GM18505 (cell line): Measurements from ENCODE around the gene FOXK1.
"Not testable (repeated sequence)": the region's sequence is repeated elsewhere in the genome, so short reads cannot be mapped to it uniquely, and the experiment has no call there.

Experiments
- ATAC-seq: cut with Tn5 transposase; IDR thresholded peaks from one replicate; pipeline ENCODE4 v1.9.1; 2021; ENCODE audit not compliant: unreplicated experiment
- POLR2A ChIP-seq: IDR thresholded peaks from 4 replicates; pipeline ENCODE4 v1.6.1; 2011; ENCODE audit warnings: borderline replicate concordance; ENCODE audit not compliant: insufficient read depth, insufficient read length; ENCODE audit errors: extremely low read depth

The FOXK1 gene

GRCh38 chr7:4792537-4793126, 110.5 kb downstream of the FOXK1 start:
- ATAC-seq = peak; percentile 19
- TF ChIP-seq POLR2A = no peak

- ATAC-seq = not testable (repeated sequence)
Observed at GRCh38 chr7:4793385-4793993, 111.4 kb downstream of the FOXK1 start.

GRCh38 chr7:4794171-4794570, 112.1 kb downstream of the FOXK1 start:
- not testable (repeated sequence) for ATAC-seq

DNA sequence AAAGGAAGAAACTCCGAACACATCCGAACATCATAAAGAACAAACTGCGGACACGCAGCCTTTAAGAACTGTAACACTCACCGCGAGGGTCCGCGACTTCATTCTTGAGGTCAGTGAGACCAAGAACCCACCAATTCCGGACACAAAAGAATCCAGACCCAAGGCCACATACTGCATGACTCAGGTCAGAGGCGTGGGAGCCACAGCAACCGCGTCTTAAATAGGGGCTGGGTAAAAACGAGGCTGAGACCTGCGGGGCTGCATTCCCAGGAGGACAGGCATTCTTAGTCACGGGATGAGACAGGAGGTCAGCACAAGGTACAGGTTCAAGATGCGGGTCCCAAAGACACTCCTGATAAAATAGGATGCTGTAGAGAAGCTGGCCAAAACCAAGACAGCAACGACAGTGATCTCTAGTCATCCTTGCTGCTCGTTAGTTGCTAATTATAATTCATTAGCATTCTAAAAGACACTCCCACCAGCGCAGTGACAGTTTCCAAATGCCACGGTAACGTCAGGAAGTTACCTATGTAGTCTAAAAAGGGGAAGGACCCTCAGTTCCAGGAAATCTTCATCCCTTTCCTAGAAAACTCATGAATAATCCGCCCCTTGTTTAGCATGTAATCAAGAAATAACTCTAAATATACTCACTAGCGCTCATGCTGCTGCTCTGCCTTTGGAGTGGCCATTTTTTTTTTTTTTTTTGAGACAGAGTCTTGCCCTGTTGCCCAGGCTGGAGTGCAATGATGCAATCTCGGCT, 112.7 kb downstream of the FOXK1 start:
- TF ChIP-seq POLR2A = no peak
- ATAC-seq = no peak

- no peak for ATAC-seq
- TF ChIP-seq POLR2A = no peak
Observed at GRCh38 chr7:4796453-4796852, 114.4 kb downstream of the FOXK1 start.

- no peak for TF ChIP-seq POLR2A
- peak; percentile 68 for ATAC-seq
Observed at GRCh38 chr7:4797858-4798705, 116.0 kb downstream of the FOXK1 start.

DNA sequence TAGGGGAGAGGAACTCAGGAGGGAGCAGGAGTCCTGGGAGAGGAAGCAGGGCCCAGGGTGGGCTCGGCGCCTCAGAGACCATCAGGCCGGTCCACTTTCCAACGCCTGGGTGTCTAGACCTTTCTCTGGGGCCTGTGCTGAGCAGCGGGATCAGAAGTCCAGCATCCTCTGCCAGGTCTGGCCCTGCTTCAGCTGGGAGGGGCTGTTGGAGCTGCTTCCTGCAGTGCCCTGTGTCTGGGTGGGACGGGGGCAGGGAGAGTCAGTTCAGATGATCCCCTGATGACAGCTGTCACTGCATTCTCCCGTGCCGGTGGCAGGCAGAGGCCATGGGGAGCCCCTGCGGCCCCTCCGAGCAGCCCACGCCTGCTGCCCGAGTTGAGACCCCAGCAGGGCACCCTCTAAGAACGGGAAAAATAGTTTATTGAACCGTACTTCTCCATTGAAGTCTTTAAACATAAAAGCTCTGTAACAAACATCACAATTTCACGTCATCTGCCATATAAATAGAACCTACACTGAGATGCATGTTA, 116.7 kb downstream of the FOXK1 start:
- no peak for TF ChIP-seq POLR2A
- ATAC-seq = no peak

DNA sequence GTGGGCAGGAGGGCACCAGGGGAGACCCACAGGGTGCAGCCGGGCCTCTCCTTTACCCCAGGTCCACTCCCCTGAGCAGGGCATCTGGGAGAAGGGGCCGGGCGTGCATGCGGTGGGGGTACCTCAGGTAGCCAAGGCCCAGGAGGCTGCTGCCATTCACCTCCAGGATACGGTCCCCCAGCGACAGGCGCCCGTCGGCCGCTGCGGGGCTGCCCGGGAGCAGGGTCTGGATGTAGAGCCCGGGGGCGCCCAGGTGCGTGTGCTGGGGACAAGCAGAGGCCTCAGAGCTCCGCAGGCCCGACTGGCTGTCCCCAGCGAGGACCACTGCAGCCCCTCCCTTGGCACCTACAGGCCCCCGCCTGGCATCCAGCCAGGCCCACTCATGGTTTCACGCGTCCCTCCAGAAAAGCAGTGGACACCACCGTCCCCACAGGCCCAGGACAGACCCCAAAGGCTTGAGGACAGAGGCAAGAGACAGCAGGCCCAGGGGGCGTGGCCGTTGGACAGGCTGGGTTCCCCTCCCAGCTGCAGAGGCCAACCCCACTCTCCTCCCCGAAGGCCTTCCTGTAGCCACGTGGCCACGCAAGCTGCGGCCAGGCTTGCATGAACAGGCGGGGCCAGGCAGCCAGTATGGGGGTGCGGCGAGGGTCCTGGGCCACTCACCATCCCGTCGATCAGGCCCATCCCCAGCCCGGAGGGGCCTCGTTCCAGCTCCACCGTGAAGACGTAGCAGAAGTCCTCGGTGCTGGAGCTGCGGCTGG, 117.6 kb downstream of the FOXK1 start:
- no peak for ATAC-seq
- TF ChIP-seq POLR2A = no peak

- ATAC-seq = no peak
- no peak for TF ChIP-seq POLR2A
Observed at GRCh38 chr7:4800487-4800886, 118.4 kb downstream of the FOXK1 start.

DNA sequence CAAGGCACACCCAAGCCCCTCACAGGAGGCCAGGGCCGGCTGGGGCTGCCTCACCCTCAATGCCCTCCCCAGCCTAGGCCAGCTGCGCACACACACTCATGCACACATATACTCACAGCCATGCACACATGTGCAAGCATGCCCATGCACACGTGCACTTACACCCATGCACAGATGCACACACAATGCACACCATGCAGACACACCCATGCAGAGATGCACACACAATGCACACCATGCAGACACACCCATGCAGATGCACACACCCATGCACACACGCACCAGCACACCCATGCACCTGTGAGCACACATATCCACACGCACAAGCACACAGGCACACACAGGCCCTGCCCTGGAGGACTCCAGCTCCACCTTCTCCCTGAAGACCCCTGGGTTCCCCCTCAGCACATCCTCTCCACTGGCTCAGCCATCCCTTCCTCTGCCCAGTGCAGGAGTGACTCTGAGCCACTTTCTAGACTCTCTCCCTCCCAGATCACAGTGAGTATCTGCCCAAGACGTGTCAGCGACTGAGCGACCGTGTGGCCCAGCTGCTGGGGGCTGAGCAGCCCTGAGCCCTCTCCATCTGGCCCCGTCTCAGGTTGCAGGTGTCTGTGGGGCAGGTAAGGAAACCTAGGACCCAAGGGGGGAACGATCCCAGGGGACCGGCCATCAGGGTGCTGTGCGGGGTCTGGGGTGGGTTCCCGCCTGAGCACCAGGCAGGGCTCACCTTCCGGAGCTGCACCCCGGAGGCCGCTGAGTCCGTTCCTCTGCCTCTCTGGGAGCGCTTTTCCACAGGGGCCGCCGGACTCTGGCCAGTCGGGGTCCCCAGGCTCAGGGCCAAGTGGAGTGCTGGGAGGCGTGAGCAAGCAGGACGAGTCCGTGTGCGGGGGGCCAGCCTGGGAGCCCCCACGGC, 119.1 kb downstream of the FOXK1 start:
- no peak for ATAC-seq
- TF ChIP-seq POLR2A = no peak

DNA sequence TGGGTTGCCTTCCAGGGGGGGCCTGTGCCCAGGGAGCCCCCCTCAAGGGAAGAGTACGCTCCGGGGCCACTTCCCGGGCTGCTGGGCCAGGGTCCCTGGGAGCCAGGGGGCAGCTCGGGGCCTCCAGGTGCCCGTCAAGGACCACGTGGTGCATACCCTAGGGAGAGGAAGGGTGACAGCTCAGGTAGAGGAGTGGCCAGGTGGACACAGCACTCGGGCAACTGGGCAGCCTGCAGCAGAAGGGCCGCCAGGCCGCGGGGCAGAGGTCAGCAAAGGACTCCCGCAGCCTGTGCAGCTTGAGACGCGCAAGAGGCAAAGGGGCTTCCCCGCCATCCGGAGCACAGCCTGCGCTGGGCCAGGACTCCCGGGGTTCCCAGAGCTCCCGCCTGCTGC, 119.7 kb downstream of the FOXK1 start:
- TF ChIP-seq POLR2A = no peak
- ATAC-seq = no peak

DNA sequence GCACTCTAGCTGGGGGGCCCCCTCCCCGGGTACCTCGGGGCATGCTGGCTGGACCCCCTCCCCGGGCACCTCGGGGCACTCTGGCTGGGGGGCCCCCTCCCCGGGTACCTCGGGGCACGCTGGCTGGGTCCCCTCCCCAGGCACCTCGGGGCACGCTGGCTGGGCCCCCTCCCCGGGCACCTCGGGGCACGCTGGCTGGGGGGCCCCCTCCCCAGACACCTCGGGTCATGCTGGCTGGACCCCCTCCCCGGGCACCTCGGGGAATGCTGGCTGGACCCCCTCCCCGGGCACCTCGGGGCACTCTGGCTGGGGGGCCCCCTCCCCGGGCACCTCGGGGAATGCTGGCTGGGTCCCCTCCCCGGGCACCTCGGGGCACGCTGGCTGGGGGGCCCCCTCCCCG, 120.5 kb downstream of the FOXK1 start:
- ATAC-seq = not testable (repeated sequence)
